ENCODE results near the gene MEAK7. TPM values are rescaled to one million over a fixed set of nuclear protein-coding genes. Genes with fewer than 3 reads are reported as not detected.

Gene MEAK7
- total RNA-seq, 1 experiment from 2014 or later: 5.3 TPM

DNA sequence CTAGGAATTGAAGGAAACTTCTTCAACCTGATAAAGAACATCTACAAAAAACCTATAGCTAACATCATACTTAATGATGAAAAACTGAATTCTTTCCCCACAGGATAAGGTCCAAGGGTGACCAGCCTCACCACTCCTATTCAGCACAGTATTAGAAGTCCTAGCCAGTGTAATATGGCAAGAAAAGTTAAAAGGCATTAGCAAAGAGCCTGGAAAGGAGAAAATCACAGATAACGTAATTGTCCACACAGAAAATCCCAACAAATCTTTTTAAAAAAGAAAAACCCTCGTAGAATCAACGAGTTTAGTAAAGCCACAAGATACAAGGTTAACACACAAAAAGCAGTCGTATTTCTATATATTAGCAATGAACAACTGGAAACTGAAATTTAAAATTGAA, 37.8 kb downstream of the MEAK7 start:
- DNase-seq (ENCODE audit: low spot score): no peak

DNA sequence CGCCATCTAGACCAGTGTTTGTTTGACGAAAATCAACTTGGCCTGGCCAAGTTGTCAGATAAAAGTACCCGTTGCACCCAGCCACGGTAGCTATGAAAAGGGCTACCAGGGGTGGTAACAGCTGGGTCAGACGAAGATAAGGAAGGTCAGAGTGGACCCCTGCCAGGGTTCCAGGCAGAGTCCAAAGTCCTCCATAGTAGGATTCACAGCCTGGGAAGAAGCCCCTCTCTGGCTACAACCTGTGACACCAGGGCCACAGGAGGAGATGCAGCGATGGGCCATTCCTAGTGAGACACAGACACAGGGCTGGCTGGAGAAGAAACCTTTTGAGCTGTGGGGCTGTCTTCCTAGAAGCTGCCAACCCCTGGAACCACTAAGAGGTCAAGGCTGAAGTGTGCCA, 39.3 kb downstream of the MEAK7 start:
- DNase-seq (ENCODE audit: low spot score): no peak

GRCh38 chr16:84464116-84464515, 40.3 kb downstream of the MEAK7 start:
- DNase-seq (ENCODE audit: low spot score): no peak

DNA sequence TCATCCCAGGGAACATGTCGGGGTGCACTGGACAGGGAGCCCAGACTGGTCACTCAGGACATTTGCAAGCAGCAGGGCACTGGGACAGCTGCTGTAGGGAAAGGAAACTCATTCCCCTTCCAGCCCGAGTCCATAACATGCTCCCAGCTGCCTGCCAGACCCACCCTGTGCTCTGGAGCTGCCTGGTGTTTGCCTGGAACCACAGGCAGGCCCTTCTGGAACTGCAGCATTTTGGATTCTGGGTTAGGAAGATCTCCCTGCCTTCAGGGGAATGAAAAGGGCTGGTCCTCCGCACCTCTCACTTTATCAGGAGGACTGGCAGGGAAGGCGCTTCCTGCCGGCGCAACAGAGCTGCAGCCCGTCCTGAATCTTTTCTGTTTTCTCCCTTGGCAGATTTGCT, 41.2 kb downstream of the MEAK7 start:
- no peak for DNase-seq (ENCODE audit: low spot score)

DNA sequence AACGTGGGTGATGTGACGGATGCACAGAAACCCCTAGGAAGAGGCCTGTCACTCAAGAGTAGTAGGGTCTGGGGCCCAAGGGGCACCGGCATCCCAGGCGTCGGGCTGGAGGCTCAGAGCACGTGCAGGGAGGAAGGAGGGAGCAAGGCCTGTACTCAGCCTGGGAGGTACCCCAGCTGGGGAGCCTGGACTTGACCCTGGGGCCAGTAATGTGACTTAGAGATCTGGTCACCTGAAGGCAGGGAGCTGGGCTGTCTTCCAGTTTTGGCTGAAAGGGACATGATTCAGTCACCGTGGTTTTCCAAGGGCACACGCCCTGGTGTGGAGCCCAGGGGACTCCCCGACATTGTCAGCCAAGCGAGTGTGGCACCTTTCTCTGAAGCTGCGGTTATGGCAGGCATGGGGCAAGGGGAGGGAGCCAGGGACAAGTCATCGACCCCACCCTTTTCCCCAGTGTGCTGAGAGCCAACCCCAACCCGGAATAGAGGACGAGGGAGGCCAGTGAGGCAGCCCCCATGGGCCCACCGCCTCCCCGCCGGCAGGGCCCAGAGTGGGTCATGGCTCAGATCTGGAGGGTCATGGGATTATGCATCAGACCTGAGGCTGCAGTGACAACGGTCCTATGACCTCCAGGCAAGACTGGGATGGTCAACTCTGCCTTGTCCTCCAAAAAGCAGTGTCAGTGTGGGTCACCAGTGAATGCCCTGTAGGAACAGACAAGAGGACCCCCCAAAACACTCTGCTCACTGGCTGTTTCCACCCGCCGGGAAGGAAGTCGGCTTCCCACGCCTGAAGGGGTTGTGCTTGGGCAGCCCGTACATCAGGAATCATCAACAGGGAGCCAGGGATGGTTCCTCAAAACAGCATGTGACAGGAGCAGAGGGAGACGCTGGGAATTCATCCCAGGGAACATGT, 41.9 kb downstream of the MEAK7 start:
- DNase-seq (ENCODE audit: low spot score): no peak

- no peak for DNase-seq (ENCODE audit: low spot score)
Measured at GRCh38 chr16:84461413-84462295, 42.8 kb downstream of the MEAK7 start.

GRCh38 chr16:84461029-84461412, 43.4 kb downstream of the MEAK7 start:
- no peak for DNase-seq (ENCODE audit: low spot score)

DNA sequence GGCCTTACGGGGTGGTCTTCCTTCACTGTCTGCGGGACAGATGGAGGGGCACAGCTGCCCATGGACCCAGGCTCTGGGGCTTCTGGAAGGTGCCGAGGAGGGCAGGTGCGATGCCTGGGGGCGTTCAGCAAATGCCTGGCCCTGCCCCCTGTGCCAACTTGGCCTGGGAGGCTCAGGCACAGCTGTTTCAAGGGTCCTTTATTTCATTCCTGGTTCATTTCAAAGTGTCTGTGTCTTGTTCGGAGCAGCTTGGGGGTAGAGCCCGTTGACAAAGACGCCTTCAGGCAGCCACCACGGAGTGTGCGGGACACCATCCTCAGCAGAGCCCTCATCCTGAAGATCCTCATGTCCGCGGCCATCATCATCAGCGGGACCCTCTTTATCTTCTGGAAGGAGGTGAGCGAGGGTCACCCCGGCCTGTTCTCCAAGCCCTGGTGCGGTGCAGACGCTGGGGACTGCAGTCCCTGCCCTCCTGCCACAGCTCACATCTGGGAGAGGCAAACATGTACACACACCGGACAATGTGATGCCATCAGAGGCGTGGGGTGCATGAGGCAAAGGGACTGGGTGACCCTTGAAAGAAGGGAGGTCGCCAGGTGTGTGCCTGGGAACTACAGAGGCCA, 43.9 kb downstream of the MEAK7 start:
- DNase-seq (ENCODE audit: low spot score): no peak

GRCh38 chr16:84459941-84460405, 44.5 kb downstream of the MEAK7 start:
- DNase-seq (ENCODE audit: low spot score): no peak

DNA sequence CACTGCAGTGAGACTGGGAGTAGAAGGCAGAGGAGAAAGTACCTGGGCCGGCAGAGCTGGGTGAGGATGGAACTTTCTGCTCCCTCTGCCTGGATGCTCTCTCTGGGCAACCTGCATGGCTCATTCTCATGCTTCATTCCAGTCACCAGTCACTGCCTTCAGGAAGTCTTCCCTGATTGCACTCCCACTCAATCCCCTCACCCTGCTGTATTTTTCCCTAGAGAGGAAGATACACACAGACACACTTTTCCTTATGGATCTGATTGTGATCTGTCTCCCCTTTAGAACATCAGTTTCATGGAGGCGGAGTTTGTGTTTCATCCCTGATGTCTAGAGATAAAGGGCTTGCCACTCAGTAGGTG, 44.9 kb downstream of the MEAK7 start:
- DNase-seq (ENCODE audit: low spot score): no peak

GRCh38 chr16:84458606-84459532, 45.6 kb downstream of the MEAK7 start:
- DNase-seq (ENCODE audit: low spot score): no peak

GRCh38 chr16:84455031-84455430, 49.4 kb downstream of the MEAK7 start:
- DNase-seq (ENCODE audit: low spot score): no peak

Other genes with a start within 250 kb of the MEAK7 start
- not detected in 2 replicates for gene WFDC1, start 209.8 kb downstream of the MEAK7 start, total RNA-seq (2014; rRNA removed; shearing (Covaris generic))
- not detected in 2 replicates for gene ATP2C2, start 136.1 kb downstream of the MEAK7 start, total RNA-seq (2014; rRNA removed; shearing (Covaris generic))
- gene COTL1, start 113.4 kb upstream of the MEAK7 start, total RNA-seq (2014; rRNA removed; shearing (Covaris generic)): 197 and 232 TPM in 2 replicates
- gene KLHL36, start 143.9 kb upstream of the MEAK7 start, total RNA-seq (2014; rRNA removed; shearing (Covaris generic)): 19.2 and 23.5 TPM in 2 replicates
- 48.5 and 79.5 TPM in 2 replicates for gene USP10, start 195.3 kb upstream of the MEAK7 start, total RNA-seq (2014; rRNA removed; shearing (Covaris generic))

Measured in H4 (cell line).